ENCODE data around the gene PTGDS. TPM values are rescaled to one million over a fixed set of nuclear protein-coding genes. Genes with fewer than 3 reads are reported as not detected.
A peak's percentile ranks its signal among the peaks of the same experiment; 100 is the strongest.
"Not testable (repeated sequence)": the region's sequence is repeated elsewhere in the genome, so short reads cannot be mapped to it uniquely, and the experiment has no call there.

The PTGDS gene
- total RNA-seq, 1 experiment from 2014 or later: 2.2 TPM

GRCh38 chr9:137004285-137004684 lies 27.0 kb downstream of the PTGDS start:
- peak; percentile 41 for TF ChIP-seq CTCF (IDR thresholded peaks at IDR 0.05)
- H3K4me1 Mint-ChIP-seq; H3K36me3 Mint-ChIP-seq; H3K4me3 Mint-ChIP-seq; H3K9me3 Mint-ChIP-seq; ATAC-seq; H3K27me3 Mint-ChIP-seq (ENCODE audit: low read depth); POLR2A ChIA-PET; H3K27ac Mint-ChIP-seq: not testable (repeated sequence)
- CTCF ChIA-PET: interaction anchor here (0.7 to 3.7 kb wide), 7 partner anchors 10 to 56 kb away, joined by 3 to 23 read pairs (median 6); partner anchors contain the start of gene PAXX
- DNase-seq (ENCODE audit: low spot score): peak; percentile 59

DNA sequence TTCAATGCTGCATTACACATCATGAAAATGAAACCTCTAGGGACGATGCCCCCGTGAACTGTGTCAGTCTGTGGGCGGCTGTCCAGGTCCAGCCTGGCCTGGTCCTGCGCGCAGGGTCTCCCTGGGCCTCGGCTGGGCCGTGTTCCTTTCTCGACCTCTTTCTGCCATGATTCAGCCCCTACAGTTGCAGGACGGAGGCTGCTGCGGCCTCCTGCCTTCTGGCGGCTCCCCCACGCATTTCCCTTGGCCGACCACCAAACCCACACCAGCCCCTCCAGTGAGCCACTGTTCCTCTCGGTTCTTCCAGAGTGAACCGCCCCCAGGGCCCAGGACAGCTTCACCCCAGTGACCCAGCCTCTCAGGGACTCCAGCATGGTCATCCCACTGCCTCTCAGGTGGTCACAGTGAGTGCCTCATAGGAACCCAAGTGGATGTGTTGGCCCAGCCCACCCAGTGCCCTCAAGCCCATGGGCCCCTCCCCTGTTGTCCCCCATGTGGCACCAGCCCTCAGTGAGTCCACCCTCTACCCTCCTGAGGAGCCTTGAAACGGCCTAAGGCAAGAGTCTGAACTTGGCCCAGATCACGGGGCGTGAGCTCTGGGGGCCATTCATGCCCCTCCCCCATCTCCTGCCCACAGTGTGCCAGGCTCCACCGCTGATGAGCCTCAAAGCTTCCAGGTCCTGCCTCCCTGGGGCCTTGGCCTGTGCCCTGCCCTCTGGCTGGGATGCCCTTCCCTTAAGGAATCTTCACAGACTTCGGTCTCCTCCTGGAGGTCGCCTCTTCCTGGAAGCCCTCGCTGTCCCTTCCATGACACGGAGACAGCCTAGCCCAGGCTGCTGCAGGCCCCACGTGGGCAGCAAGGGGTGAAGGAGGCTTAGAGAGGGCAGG lies 29.1 kb downstream of the PTGDS start:
- TF ChIP-seq TEAD1 (CRISPR knock-in tag; IDR thresholded peaks at IDR 0.05): no peak
- no peak for TF ChIP-seq NR3C1 (CRISPR knock-in tag; conservative IDR thresholded peaks at IDR 0.05; ENCODE audit: low read depth)
- TF ChIP-seq ZNF425 (CRISPR knock-in tag; conservative IDR thresholded peaks at IDR 0.05): no peak
- TF ChIP-seq FOXP1 (CRISPR knock-in tag; IDR thresholded peaks at IDR 0.05; ENCODE audit: borderline replicate concordance): no peak
- no peak for TF ChIP-seq SMAD3 (CRISPR knock-in tag; IDR thresholded peaks at IDR 0.05; ENCODE audit: borderline replicate concordance)
- TF ChIP-seq FOXJ3 (CRISPR knock-in tag; IDR thresholded peaks at IDR 0.05; ENCODE audit: borderline replicate concordance): no peak
- no peak for TF ChIP-seq SMAD4 (CRISPR knock-in tag; IDR thresholded peaks at IDR 0.05)
- TF ChIP-seq RORB (CRISPR knock-in tag; IDR thresholded peaks at IDR 0.05): no peak
- TF ChIP-seq, protein P1, sequence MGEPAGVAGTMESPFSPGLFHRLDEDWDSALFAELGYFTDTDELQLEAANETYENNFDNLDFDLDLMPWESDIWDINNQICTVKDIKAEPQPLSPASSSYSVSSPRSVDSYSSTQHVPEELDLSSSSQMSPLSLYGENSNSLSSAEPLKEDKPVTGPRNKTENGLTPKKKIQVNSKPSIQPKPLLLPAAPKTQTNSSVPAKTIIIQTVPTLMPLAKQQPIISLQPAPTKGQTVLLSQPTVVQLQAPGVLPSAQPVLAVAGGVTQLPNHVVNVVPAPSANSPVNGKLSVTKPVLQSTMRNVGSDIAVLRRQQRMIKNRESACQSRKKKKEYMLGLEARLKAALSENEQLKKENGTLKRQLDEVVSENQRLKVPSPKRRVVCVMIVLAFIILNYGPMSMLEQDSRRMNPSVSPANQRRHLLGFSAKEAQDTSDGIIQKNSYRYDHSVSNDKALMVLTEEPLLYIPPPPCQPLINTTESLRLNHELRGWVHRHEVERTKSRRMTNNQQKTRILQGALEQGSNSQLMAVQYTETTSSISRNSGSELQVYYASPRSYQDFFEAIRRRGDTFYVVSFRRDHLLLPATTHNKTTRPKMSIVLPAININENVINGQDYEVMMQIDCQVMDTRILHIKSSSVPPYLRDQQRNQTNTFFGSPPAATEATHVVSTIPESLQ (CRISPR knock-in tag; IDR thresholded peaks at IDR 0.05): no peak
- TF ChIP-seq ZNF423 (CRISPR knock-in tag; IDR thresholded peaks at IDR 0.05): no peak
- TF ChIP-seq USF2 (CRISPR knock-in tag; IDR thresholded peaks at IDR 0.05): no peak
- TF ChIP-seq ZNF317 (CRISPR knock-in tag; IDR thresholded peaks at IDR 0.05; ENCODE audit: borderline replicate concordance, low read depth): no peak
- no peak for TF ChIP-seq ERG (CRISPR knock-in tag; IDR thresholded peaks at IDR 0.05)
- TF ChIP-seq ATF1 (CRISPR knock-in tag; IDR thresholded peaks at IDR 0.05): no peak
- TF ChIP-seq JUN (CRISPR knock-in tag; IDR thresholded peaks at IDR 0.05): no peak
- TF ChIP-seq ZNF219 (CRISPR knock-in tag; IDR thresholded peaks at IDR 0.05; ENCODE audit: borderline replicate concordance): no peak
- no peak for TF ChIP-seq ZSCAN18 (CRISPR knock-in tag; IDR thresholded peaks at IDR 0.05)
- DNase-seq (ENCODE audit: low spot score) (no peak), ATAC-seq (no peak)
- no peak overlapping the region for H3K4me3 Mint-ChIP-seq
- H3K27ac Mint-ChIP-seq: no peak overlapping the region
- CTCF ChIA-PET: interaction anchor here (1.4 to 3.7 kb wide), 2 partner anchors 23 kb away, joined by 9 to 23 read pairs; no protein-coding TSS in a partner anchor
- POLR2A ChIA-PET: no interaction called here
- no peaks in the 10 kb centered on the region for H3K4me1 Mint-ChIP-seq
- peaks cover 6% of the 10 kb centered on the region; the same call in 1 of the 2 replicates for H3K36me3 Mint-ChIP-seq
- peaks cover 6% of the 10 kb centered on the region; the same call in 1 of the 2 replicates for H3K27me3 Mint-ChIP-seq (ENCODE audit: low read depth)
- H3K9me3 Mint-ChIP-seq: peaks cover 8% of the 10 kb centered on the region
